GM12874 (cell line): ENCODE results near the gene RECK.

Experiments used
- CTCF ChIP-seq: IDR thresholded peaks from 2 replicates; pipeline ENCODE4 v1.5.1; 2011; ENCODE audit warnings: low read depth, mild to moderate bottlenecking, control low read depth, low read length, moderate library complexity; ENCODE audit not compliant: insufficient read depth

RECK gene

GRCh38 chr9:36018891-36019720, 17.6 kb upstream of the RECK start:
- no peak for TF ChIP-seq CTCF

- no peak for TF ChIP-seq CTCF
Measured at GRCh38 chr9:36021968-36022367, 14.7 kb upstream of the RECK start.

- peak; percentile 80 for TF ChIP-seq CTCF
Measured at GRCh38 chr9:36023260-36024048, 13.3 kb upstream of the RECK start.

- TF ChIP-seq CTCF, result no peak
Measured at GRCh38 chr9:36025746-36026145, 11.0 kb upstream of the RECK start.

GRCh38 chr9:36029202-36029601, 7.5 kb upstream of the RECK start:
- TF ChIP-seq CTCF, result no peak

GRCh38 chr9:36029765-36030528, 6.8 kb upstream of the RECK start:
- TF ChIP-seq CTCF, result no peak

- TF ChIP-seq CTCF, result no peak
Measured at GRCh38 chr9:36030871-36031270, 5.8 kb upstream of the RECK start.
